Tibial nerve (tissue), 4 donors: ENCODE data around the gene C10orf62.

Experiments
- CTCF ChIP-seq, 5 experiments: fragments of 200-600 bp in 3 of 5; fragments of 450-650 bp in 2 of 5; sonication (generic) in 3 of 5; IDR thresholded peaks; one replicate each; pipeline ENCODE4 v1.5.1; 2016 to 2019; ENCODE audit warnings: antibody characterized with exemption in 5 of 5, mild to moderate bottlenecking in 3 of 5, moderate library complexity in 2 of 5
- EP300 ChIP-seq, 2 donors: sonication (generic); formaldehyde crosslinking; IDR thresholded peaks; one replicate each; pipeline ENCODE4 v1.6.1; 2017; ENCODE audit warnings: antibody characterized with exemption in 2 of 2, mild to moderate bottlenecking in 1 of 2
- POLR2A ChIP-seq, 2 donors: fragments of 450-650 bp; IDR thresholded peaks; one replicate each; pipeline ENCODE4 v1.6.1; 2017; ENCODE audit warnings: antibody characterized with exemption in 2 of 2, mild to moderate bottlenecking in 2 of 2, moderate library complexity in 2 of 2

GRCh38 chr10:97578171-97578844 lies 11.2 kb upstream of the C10orf62 start:
- no peak for TF ChIP-seq CTCF (IDR thresholded peaks at IDR 0.05)
- TF ChIP-seq POLR2A (IDR thresholded peaks at IDR 0.05): no peak
- TF ChIP-seq EP300 (IDR thresholded peaks at IDR 0.05): no peak
